ENCODE data around the gene SLC13A1.
A peak's percentile ranks its signal among the peaks of the same experiment; 100 is the strongest.

The SLC13A1 gene

GRCh38 chr7:123155571-123155970 lies 44.2 kb downstream of the SLC13A1 start:
- ATAC-seq = no peak
- no peak overlapping the region for H3K27ac Mint-ChIP-seq
- H3K4me3 Mint-ChIP-seq = no peak overlapping the region
- no peak for DNase-seq (ENCODE audit: low spot score in 2 of 2)
- no peaks in the 10 kb centered on the region for H3K4me1 Mint-ChIP-seq
- peaks cover 11% of the 10 kb centered on the region for H3K9me3 Mint-ChIP-seq
- H3K36me3 Mint-ChIP-seq = no peaks in the 10 kb centered on the region

GRCh38 chr7:123154231-123154860 lies 45.4 kb downstream of the SLC13A1 start:
- peak; percentile 53 for ATAC-seq
- Mint-ChIP-seq H3K4me1 (no peaks in the 10 kb centered on the region), H3K36me3 (no peaks in the 10 kb centered on the region), H3K27ac (no peak overlapping the region), H3K9me3 (peaks cover 17% of the 10 kb centered on the region), H3K4me3 (no peak overlapping the region)
- peak in 1 of 2 donors; percentile 54 for DNase-seq (ENCODE audit: low spot score in 2 of 2)

GRCh38 chr7:123151443-123151842 lies 48.3 kb downstream of the SLC13A1 start:
- H3K27ac Mint-ChIP-seq = no peak overlapping the region
- H3K36me3 Mint-ChIP-seq = no peaks in the 10 kb centered on the region
- DNase-seq (ENCODE audit: low spot score in 2 of 2) = no peak
- peaks cover 17% of the 10 kb centered on the region for H3K9me3 Mint-ChIP-seq
- H3K4me3 Mint-ChIP-seq = no peak overlapping the region
- no peaks in the 10 kb centered on the region for H3K4me1 Mint-ChIP-seq
- ATAC-seq = no peak

GRCh38 chr7:123148813-123149212 lies 51.0 kb downstream of the SLC13A1 start:
- H3K36me3 Mint-ChIP-seq = no peaks in the 10 kb centered on the region
- peaks cover 15% of the 10 kb centered on the region for H3K9me3 Mint-ChIP-seq
- H3K4me1 Mint-ChIP-seq = no peaks in the 10 kb centered on the region
- no peak overlapping the region for H3K27ac Mint-ChIP-seq
- H3K4me3 Mint-ChIP-seq = no peak overlapping the region
- ATAC-seq (no peak), DNase-seq (ENCODE audit: low spot score in 2 of 2) (no peak)

- no peaks in the 10 kb centered on the region for H3K4me1 Mint-ChIP-seq
- no peak for ATAC-seq
- H3K36me3 Mint-ChIP-seq = no peaks in the 10 kb centered on the region
- DNase-seq (ENCODE audit: low spot score in 2 of 2) = no peak
- H3K4me3 Mint-ChIP-seq = no peak overlapping the region
- H3K27ac Mint-ChIP-seq = no peak overlapping the region
- H3K9me3 Mint-ChIP-seq = peaks cover 14% of the 10 kb centered on the region
Observed at GRCh38 chr7:123143252-123144006, 56.3 kb downstream of the SLC13A1 start.

GRCh38 chr7:123140561-123140960 lies 59.2 kb downstream of the SLC13A1 start:
- H3K27ac Mint-ChIP-seq = no peak overlapping the region
- H3K4me1 Mint-ChIP-seq = no peaks in the 10 kb centered on the region
- H3K9me3 Mint-ChIP-seq = peaks cover 18% of the 10 kb centered on the region
- DNase-seq (ENCODE audit: low spot score in 2 of 2) (no peak), ATAC-seq (no peak)
- no peaks in the 10 kb centered on the region for H3K36me3 Mint-ChIP-seq
- H3K4me3 Mint-ChIP-seq = no peak overlapping the region

- H3K4me3 Mint-ChIP-seq = no peak overlapping the region
- H3K27ac Mint-ChIP-seq = no peak overlapping the region
- no peak for ATAC-seq
- peaks cover 7% of the 10 kb centered on the region for H3K9me3 Mint-ChIP-seq
- no peaks in the 10 kb centered on the region for H3K36me3 Mint-ChIP-seq
- H3K4me1 Mint-ChIP-seq = no peaks in the 10 kb centered on the region
- no peak for DNase-seq (ENCODE audit: low spot score in 2 of 2)
Observed at GRCh38 chr7:123135960-123136359, 63.8 kb downstream of the SLC13A1 start.

GRCh38 chr7:123133924-123134323 lies 65.8 kb downstream of the SLC13A1 start:
- ATAC-seq (no peak), DNase-seq (ENCODE audit: low spot score in 2 of 2) (no peak)
- no peak overlapping the region for H3K4me3 Mint-ChIP-seq
- H3K9me3 Mint-ChIP-seq = peaks cover 7% of the 10 kb centered on the region
- H3K27ac Mint-ChIP-seq = no peak overlapping the region
- H3K4me1 Mint-ChIP-seq = no peaks in the 10 kb centered on the region
- no peaks in the 10 kb centered on the region for H3K36me3 Mint-ChIP-seq

- no peaks in the 10 kb centered on the region for H3K4me1 Mint-ChIP-seq
- H3K36me3 Mint-ChIP-seq = no peaks in the 10 kb centered on the region
- H3K27ac Mint-ChIP-seq = no peak overlapping the region
- no peak overlapping the region for H3K4me3 Mint-ChIP-seq
- H3K9me3 Mint-ChIP-seq = peaks cover 7% of the 10 kb centered on the region
- no peak for ATAC-seq
- no peak for DNase-seq (ENCODE audit: low spot score in 2 of 2)
Observed at GRCh38 chr7:123131961-123132360, 67.8 kb downstream of the SLC13A1 start.

- H3K4me1 Mint-ChIP-seq = no peaks in the 10 kb centered on the region
- no peaks in the 10 kb centered on the region for H3K36me3 Mint-ChIP-seq
- H3K9me3 Mint-ChIP-seq = peaks cover 5% of the 10 kb centered on the region
- ATAC-seq = no peak
- no peak overlapping the region for H3K4me3 Mint-ChIP-seq
- no peak for DNase-seq (ENCODE audit: low spot score in 2 of 2)
- H3K27ac Mint-ChIP-seq = no peak overlapping the region
Observed at GRCh38 chr7:123131556-123131955, 68.2 kb downstream of the SLC13A1 start.

- H3K4me1 Mint-ChIP-seq = no peaks in the 10 kb centered on the region
- H3K27ac Mint-ChIP-seq = no peak overlapping the region
- ATAC-seq (no peak), DNase-seq (ENCODE audit: low spot score in 2 of 2) (no peak)
- no peak overlapping the region for H3K4me3 Mint-ChIP-seq
- H3K36me3 Mint-ChIP-seq = no peaks in the 10 kb centered on the region
- peaks cover 3% of the 10 kb centered on the region for H3K9me3 Mint-ChIP-seq
Observed at GRCh38 chr7:123131140-123131539, 68.6 kb downstream of the SLC13A1 start.

- DNase-seq (ENCODE audit: low spot score in 2 of 2) = no peak
- H3K4me3 Mint-ChIP-seq = no peak overlapping the region
- no peaks in the 10 kb centered on the region for H3K36me3 Mint-ChIP-seq
- peaks cover 3% of the 10 kb centered on the region for H3K9me3 Mint-ChIP-seq
- no peaks in the 10 kb centered on the region for H3K4me1 Mint-ChIP-seq
- H3K27ac Mint-ChIP-seq = no peak overlapping the region
- no peak for ATAC-seq
Observed at GRCh38 chr7:123126691-123127090, 73.1 kb downstream of the SLC13A1 start.

- ATAC-seq (no peak), DNase-seq (ENCODE audit: low spot score in 2 of 2) (no peak)
- Mint-ChIP-seq H3K27ac (no peak overlapping the region), H3K36me3 (no peaks in the 10 kb centered on the region), H3K4me3 (no peak overlapping the region), H3K9me3 (peaks cover 7% of the 10 kb centered on the region), H3K4me1 (no peaks in the 10 kb centered on the region)
Observed at GRCh38 chr7:123126171-123126570, 73.6 kb downstream of the SLC13A1 start.

- H3K27ac Mint-ChIP-seq = no peak overlapping the region
- peaks cover 10% of the 10 kb centered on the region for H3K9me3 Mint-ChIP-seq
- no peaks in the 10 kb centered on the region for H3K36me3 Mint-ChIP-seq
- DNase-seq (ENCODE audit: low spot score in 2 of 2) = no peak
- no peak for ATAC-seq
- H3K4me1 Mint-ChIP-seq = no peaks in the 10 kb centered on the region
- H3K4me3 Mint-ChIP-seq = no peak overlapping the region
Observed at GRCh38 chr7:123125231-123125630, 74.5 kb downstream of the SLC13A1 start.

- no peaks in the 10 kb centered on the region for H3K36me3 Mint-ChIP-seq
- DNase-seq (ENCODE audit: low spot score in 2 of 2) = no peak
- no peaks in the 10 kb centered on the region for H3K4me1 Mint-ChIP-seq
- H3K4me3 Mint-ChIP-seq = no peak overlapping the region
- peaks cover 16% of the 10 kb centered on the region for H3K9me3 Mint-ChIP-seq
- no peak overlapping the region for H3K27ac Mint-ChIP-seq
- no peak for ATAC-seq
Observed at GRCh38 chr7:123122916-123123315, 76.9 kb downstream of the SLC13A1 start.

GRCh38 chr7:123120286-123120685 lies 79.5 kb downstream of the SLC13A1 start:
- ATAC-seq = no peak
- no peaks in the 10 kb centered on the region for H3K36me3 Mint-ChIP-seq
- no peak for DNase-seq (ENCODE audit: low spot score in 2 of 2)
- peaks cover 19% of the 10 kb centered on the region for H3K9me3 Mint-ChIP-seq
- H3K27ac Mint-ChIP-seq = no peak overlapping the region
- no peaks in the 10 kb centered on the region for H3K4me1 Mint-ChIP-seq
- no peak overlapping the region for H3K4me3 Mint-ChIP-seq
